HG02759 (cell line): ENCODE data around the gene MSL2.
"Not testable (repeated sequence)": the region's sequence is repeated elsewhere in the genome, so short reads cannot be mapped to it uniquely, and the experiment has no call there.

Source experiments
- ATAC-seq: cut with Tn5 transposase; IDR thresholded peaks from one replicate; pipeline ENCODE4 v1.9.1; 2021; ENCODE audit warnings: mild to moderate bottlenecking, moderate library complexity; ENCODE audit not compliant: unreplicated experiment

MSL2 gene

DNA sequence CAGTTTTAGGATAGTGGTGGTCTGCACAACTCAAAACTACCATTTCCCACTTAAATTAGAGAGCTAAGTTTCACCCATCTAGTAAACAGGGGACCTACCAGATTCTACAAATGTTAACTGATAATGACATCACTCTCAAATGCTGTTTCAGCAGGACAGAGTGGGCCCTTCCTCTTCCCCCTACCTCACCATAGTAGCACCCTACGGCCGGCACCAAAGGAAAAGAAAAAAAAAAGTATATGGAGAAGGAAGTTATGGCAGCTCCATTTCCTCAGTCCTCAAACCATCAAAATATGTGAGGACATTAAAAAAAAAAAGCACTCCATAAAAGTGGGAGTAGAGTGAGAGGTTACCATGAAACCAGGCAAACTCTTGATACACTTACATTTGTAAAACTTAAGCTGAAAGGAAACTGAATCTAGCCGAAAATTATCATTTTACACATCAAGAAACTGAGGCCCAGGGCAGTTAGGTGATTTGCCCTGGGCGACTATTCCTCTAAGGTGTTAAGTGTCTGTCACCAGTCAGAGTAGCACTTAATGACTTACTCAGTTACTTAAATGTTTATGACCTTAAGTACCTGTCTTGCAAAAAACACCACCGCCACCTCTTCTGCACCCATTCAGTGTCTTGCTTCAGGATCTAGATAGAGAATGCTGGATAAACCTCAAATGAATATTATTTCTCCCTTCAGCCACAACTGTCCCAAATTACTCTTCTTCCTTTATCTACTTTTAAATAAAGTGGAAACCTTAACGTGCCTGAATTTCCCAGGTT, 2.7 kb downstream of the MSL2 start:
- ATAC-seq: no peak

GRCh38 chr3:136192831-136193230, 3.3 kb downstream of the MSL2 start:
- ATAC-seq: no peak

DNA sequence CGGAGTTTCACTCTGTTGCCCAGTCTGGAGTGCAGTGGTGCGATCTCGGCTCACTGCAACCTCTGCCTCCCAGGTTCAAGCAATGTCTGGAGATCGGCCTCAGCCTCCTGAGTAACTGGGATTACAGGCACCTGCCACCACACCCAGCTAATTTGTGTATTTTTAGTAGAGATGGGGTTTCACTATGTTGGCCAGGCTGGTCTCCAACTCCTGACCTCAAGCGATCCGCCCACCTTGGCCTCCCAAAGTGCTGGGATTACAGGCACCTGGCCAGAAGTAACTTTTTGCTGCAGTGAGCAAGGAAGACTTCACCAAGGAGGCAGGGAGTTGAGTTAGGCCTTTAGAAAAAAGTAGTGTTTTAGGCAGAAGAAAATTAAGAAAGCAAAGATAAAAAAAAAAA, 3.9 kb downstream of the MSL2 start:
- ATAC-seq: not testable (repeated sequence)

- no peak for ATAC-seq
Measured at GRCh38 chr3:136189859-136190617, 6.1 kb downstream of the MSL2 start.

GRCh38 chr3:136189043-136189442, 7.1 kb downstream of the MSL2 start:
- no peak for ATAC-seq

GRCh38 chr3:136187868-136188267, 8.3 kb downstream of the MSL2 start:
- ATAC-seq: no peak

DNA sequence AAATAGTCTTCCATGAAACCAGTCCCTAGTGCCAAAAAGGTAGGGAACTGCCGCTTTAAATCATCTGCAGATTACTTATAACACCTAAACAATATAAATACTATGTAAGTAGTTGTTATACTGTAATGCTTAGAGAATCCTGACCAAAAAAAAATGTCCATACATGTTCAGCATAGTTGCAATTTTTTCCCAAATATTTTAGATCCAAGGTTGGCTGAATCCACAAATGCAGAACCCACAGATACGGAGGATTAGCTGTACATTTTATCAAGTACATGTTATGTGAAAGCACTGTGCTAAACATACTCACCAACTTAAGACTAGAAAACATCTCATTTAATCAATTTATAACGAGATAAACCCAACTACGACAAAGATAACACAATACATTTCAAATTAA, 9.3 kb downstream of the MSL2 start:
- no peak for ATAC-seq

GRCh38 chr3:136186344-136186743, 9.8 kb downstream of the MSL2 start:
- ATAC-seq: peak; percentile 61

DNA sequence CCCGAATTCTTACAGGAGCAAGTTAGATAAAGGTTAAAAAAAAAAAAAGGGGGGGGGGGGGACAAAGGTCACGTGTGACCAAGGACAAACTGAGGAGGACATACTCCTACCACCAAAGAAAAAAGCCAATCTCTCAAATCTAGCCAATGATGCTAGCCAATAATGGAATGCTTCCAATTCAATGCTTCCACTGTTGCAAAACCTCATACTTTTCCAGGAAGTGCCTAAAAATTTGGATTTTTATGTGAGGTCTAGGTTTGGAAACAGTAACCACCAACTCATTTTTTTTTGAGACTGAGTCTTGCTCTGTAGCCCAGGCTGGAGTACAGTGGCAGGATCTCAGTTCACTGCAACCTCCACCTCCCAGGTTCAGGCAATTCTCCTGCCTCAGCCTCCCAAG, 11.4 kb downstream of the MSL2 start:
- ATAC-seq: no peak

DNA sequence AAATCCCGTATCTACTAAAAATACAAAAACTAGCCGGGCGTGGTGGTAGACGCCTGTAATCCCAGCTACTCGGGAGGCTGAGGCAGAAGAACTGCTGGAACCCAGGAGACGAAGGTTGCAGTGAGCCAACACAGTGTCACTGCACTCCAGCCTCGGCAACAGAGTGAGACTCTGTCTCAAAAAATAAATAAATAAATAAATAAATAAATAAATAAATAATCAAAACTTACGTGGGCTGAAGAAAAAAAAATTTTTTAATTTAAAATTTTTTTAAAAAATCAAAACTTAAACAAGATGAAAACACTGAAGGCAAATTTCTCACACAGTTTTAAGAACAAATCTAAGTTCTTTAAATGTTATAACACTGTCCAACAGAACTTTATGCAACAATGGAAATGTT, 14.4 kb downstream of the MSL2 start:
- ATAC-seq: no peak

GRCh38 chr3:136177876-136178275, 18.3 kb downstream of the MSL2 start:
- no peak for ATAC-seq

- ATAC-seq: no peak
Measured at GRCh38 chr3:136173939-136174490, 22.1 kb downstream of the MSL2 start.

DNA sequence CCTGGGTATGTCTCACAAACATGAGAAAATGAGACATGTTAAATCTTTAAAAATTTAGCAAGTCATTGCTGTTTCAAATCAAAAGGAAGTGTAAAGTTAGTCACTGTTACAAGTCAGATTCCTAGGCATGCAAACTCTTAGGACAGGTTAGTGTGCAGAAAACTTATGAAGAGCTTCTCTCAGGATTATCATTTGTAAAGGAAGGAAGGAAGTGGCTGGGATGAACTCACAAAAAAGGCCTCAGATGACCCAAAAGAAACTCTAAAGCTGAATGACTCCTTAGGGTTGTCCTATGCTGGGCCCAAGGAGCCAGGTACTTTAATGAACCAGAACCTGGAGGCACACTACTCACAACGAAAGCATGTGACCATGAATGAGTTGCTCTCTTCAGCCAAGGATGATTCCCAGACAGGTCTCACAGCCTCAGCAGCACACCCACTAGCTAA, 25.0 kb downstream of the MSL2 start:
- no peak for ATAC-seq

GRCh38 chr3:136168236-136168635, 27.9 kb downstream of the MSL2 start:
- not testable (repeated sequence) for ATAC-seq

- no peak for ATAC-seq
Measured at GRCh38 chr3:136166507-136166906, 29.6 kb downstream of the MSL2 start.

- not testable (repeated sequence) for ATAC-seq
Measured at GRCh38 chr3:136163607-136164006, 32.5 kb downstream of the MSL2 start.

GRCh38 chr3:136162322-136162721, 33.8 kb downstream of the MSL2 start:
- no peak for ATAC-seq

DNA sequence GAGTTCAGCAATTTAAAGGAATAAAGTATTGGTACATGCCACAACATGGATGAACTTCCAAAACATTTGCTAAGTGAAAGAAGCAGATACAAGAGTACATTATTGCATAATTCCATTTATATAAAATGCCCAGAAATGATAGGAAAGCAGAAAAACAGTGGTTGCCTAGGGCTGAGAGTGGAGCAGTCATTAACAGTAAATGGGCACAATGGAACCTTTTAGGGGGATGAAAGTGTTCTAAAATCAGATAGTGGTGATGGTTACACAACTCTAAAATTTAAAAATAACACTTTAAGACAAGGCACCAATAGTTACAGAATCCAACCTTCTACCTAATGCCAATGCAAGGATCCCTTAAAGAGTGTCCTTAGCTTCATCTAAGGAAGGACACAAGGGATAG, 34.6 kb downstream of the MSL2 start:
- ATAC-seq: no peak

DNA sequence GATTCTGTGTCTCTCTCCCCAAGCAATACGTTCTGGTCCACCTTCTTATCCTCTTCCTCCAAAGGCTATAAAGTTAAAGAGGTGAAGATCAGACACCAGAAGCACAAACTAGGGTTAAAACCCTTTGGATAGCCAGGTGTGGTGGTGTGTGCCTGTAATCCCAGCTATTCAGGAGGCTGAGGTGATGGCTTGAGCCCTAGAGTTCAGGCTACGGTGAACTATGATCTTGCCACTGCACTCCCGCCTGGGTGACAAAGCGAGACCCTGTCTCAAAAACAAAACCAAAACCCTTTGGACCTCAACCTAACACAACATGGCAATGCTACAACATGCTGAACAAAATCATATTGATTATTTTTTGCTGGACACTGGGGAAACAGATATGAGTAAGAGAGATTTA, 43.2 kb downstream of the MSL2 start:
- no peak for ATAC-seq

DNA sequence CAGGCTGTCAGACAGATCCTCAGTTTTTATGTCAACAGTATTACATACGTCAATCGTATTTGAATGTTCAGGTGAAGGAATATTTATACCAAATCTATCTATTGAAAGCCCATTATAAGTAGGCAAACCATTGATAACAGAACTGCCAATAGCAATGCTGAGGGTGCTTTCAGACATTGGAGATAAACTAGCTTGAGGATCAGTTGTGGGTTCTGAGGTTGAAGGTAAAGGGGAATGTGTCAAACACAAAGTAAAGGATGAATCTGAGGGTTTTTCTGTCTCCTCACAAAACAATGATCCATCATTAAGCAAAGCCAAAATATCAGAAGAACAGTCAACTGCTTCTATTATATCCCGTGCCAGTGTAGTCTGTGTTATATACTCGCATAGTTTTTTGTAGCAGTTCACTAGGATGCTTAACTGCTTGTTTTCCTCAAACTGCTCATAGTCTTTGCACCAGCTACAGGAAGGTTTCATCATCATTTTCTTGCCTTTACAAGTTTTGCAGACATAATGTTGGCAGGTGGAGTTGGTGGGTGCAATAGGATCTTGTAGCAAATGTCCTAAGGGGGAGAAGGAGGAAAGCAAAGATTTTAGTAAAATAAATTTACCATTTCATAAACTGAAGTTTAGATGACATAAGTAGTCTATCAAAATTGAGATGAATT, 43.8 kb downstream of the MSL2 start:
- no peak for ATAC-seq

DNA sequence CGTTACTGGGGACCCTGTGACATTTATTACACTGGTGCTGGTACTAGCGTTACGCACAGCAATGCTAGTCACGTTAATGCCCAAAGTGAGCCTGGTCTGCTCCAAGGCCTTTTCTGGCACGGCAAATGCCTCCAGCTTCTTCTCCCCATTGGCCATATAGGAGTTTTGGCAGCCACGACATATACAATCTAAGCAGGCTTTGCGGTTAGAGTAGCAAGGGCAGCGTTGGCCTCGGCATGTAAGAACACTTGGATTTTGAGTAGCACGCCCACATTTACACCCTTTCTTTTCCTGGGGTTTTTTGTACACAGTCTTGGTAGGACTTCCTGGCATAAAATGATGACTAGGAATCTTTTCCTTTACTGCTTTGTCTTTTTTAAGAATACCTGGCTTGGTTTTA, 44.9 kb downstream of the MSL2 start:
- ATAC-seq: no peak
